Measurements from ENCODE around the gene PCDH9.

The PCDH9 gene

DNA sequence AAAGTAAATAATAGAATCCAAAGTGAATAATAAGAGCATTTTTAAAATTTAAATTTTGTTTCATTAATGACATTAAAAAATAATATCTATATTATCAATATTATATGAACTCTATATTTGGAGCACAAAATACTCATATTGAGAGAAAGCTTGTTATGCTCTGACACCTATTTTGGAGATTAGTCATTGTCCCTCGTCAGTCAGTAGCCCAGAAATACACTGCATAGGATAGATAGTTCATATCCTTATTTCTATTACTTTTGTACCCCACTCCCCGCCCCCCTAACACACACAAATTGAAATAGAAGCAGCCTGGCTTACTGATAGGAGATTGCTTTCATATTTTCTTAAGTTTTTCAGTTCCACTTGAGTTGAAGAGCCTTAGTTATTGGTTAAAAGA, 652.8 kb downstream of the PCDH9 start:
- no peaks in the 10 kb centered on the region for H3K36me3 Mint-ChIP-seq (ENCODE audit: low read depth)
- H3K27me3 Mint-ChIP-seq, result no peaks in the 10 kb centered on the region
- no peak overlapping the region for H3K27ac Mint-ChIP-seq
- peaks cover 14% of the 10 kb centered on the region for H3K9me3 Mint-ChIP-seq
- H3K4me1 Mint-ChIP-seq (ENCODE audit: low read depth), result no peaks in the 10 kb centered on the region
- H3K4me3 Mint-ChIP-seq, result no peak overlapping the region
- intact Hi-C loops (cut with micrococcal nuclease), result no loop called here

DNA sequence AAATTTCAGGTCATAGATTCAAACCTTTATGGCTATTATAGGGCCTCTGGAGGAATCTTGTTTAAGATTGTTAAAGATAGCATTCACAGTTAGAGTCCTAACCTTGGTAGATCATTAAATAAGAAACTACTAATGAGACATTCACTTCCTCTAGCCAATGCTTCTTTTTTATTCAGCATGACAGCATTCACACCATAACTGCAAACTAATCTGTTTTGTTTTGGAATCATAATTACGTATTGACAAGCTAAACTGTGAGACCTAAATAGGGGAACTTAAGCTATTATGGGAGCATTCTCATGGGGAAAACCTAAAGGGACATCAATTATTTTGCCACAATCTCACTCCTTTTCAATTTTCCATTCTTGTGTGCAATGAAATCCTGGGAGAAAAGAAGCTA, 653.8 kb downstream of the PCDH9 start:
- H3K36me3 Mint-ChIP-seq (ENCODE audit: low read depth), result no peaks in the 10 kb centered on the region
- H3K4me1 Mint-ChIP-seq (ENCODE audit: low read depth), result no peaks in the 10 kb centered on the region
- no peak overlapping the region for H3K27ac Mint-ChIP-seq
- intact Hi-C loops (cut with micrococcal nuclease), result no loop called here
- H3K9me3 Mint-ChIP-seq, result peaks cover 14% of the 10 kb centered on the region
- no peak overlapping the region for H3K4me3 Mint-ChIP-seq
- H3K27me3 Mint-ChIP-seq, result no peaks in the 10 kb centered on the region

DNA sequence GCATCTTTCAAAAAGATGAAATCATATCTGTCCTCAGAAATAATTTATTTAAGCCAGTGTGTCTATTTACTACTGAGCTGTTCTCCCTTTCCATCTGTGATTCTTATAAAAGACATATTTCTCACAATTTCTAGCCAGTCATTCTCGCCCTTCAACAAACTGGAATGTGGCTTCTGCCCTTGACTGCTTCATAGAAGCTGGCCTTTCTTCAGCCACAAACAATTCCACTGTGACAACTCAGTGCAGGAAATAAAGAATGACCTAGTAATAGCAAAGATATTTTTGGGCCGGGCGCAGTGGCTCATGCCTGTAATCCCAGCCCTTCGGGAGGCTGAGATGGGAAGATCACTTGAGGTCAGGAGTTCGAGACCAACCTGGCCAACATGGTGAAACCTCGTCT, 655.5 kb downstream of the PCDH9 start:
- Mint-ChIP-seq H3K4me1 (ENCODE audit: low read depth) (no peaks in the 10 kb centered on the region), H3K4me3 (no peak overlapping the region), H3K36me3 (ENCODE audit: low read depth) (no peaks in the 10 kb centered on the region), H3K27me3 (no peaks in the 10 kb centered on the region), H3K27ac (no peak overlapping the region), H3K9me3 (peaks cover 14% of the 10 kb centered on the region)
- intact Hi-C loops (cut with micrococcal nuclease), result no loop called here

DNA sequence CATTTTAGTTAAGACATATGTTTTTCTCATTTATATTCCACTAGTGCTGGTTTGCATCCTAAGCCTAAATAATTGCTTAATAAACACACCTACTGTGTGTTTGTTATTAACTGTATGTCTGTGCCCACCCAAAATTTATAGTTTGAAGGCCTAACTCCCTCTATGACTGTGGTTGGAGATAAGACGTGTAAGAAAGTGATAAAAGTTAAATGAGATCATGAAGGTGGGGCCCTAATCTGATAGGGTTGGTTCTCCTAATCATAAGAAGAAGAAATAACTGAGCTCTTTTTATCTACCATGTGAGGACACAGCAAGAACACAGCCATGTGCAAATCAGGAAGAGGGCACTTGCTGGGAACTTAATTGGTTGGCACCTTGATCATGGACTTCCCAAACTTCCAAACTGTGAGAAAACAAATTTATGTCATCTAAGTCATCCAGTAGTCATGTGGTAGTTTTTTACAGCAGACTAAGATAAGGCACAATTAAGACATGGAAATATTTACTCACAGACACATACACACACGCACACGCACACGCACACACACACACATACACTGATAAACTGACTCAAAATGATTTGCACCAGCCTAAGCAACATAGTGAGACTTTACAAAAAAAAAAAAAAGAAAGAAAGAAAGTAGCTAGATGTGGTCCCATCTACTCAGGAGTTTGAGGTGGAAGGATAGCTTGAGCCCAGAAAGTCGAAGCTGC, 662.1 kb downstream of the PCDH9 start:
- peaks cover 10% of the 10 kb centered on the region for H3K9me3 Mint-ChIP-seq
- H3K36me3 Mint-ChIP-seq (ENCODE audit: low read depth), result no peaks in the 10 kb centered on the region
- no peak overlapping the region for H3K4me3 Mint-ChIP-seq
- H3K27ac Mint-ChIP-seq, result no peak overlapping the region
- H3K27me3 Mint-ChIP-seq, result no peaks in the 10 kb centered on the region
- intact Hi-C loops (cut with micrococcal nuclease), result no loop called here
- no peaks in the 10 kb centered on the region for H3K4me1 Mint-ChIP-seq (ENCODE audit: low read depth)

GRCh38 chr13:66565279-66565678, 664.9 kb downstream of the PCDH9 start:
- Mint-ChIP-seq H3K27ac (no peak overlapping the region), H3K36me3 (ENCODE audit: low read depth) (no peaks in the 10 kb centered on the region)
- intact Hi-C loops (cut with micrococcal nuclease), result no loop called here

GRCh38 chr13:66563076-66563475, 667.1 kb downstream of the PCDH9 start:
- intact Hi-C loops (cut with micrococcal nuclease), result no loop called here
- Mint-ChIP-seq H3K27ac (no peak overlapping the region), H3K9me3 (peaks cover 21% of the 10 kb centered on the region), H3K36me3 (ENCODE audit: low read depth) (no peaks in the 10 kb centered on the region), H3K4me1 (ENCODE audit: low read depth) (peaks cover 9% of the 10 kb centered on the region), H3K27me3 (no peaks in the 10 kb centered on the region), H3K4me3 (no peak overlapping the region)

More at GRCh38 chr13:66565279-66565678, 664.9 kb downstream of the PCDH9 start:
- Mint-ChIP-seq H3K9me3 (peaks cover 21% of the 10 kb centered on the region), H3K4me3 (no peak overlapping the region), H3K27me3 (no peaks in the 10 kb centered on the region), H3K4me1 (ENCODE audit: low read depth) (no peaks in the 10 kb centered on the region)

DNA sequence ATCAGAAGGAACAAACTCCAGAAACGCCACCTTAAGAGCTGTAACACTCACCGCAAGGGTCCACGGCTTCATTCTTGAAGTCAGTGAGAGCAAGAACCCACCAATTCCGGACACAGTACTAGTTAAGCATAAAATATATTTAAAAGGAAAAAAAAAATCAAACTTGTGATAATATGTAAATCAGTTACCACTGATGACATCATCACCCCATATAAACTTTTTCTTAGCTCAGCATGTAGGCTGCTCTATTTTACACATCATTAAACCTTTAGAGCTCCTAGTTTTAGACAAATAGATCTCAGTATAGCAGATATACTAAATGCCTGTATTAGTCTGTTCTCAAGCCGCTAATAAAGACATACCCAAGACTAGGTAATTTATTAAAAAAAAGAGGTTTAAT, 668.1 kb downstream of the PCDH9 start:
- Mint-ChIP-seq H3K4me1 (ENCODE audit: low read depth) (peaks cover 17% of the 10 kb centered on the region), H3K36me3 (ENCODE audit: low read depth) (no peaks in the 10 kb centered on the region), H3K27ac (no peak overlapping the region), H3K27me3 (no peaks in the 10 kb centered on the region), H3K4me3 (no peak overlapping the region), H3K9me3 (peaks cover 21% of the 10 kb centered on the region)
- intact Hi-C loops (cut with micrococcal nuclease), result no loop called here

- Mint-ChIP-seq H3K4me1 (ENCODE audit: low read depth) (peaks cover 17% of the 10 kb centered on the region), H3K27ac (no peak overlapping the region), H3K27me3 (no peaks in the 10 kb centered on the region), H3K36me3 (ENCODE audit: low read depth) (no peaks in the 10 kb centered on the region), H3K9me3 (peaks cover 21% of the 10 kb centered on the region), H3K4me3 (no peak overlapping the region)
- intact Hi-C loops (cut with micrococcal nuclease), result no loop called here
These were observed 669.1 kb downstream of the PCDH9 start for GRCh38 chr13:66560991-66561390.

GRCh38 chr13:66560189-66560588, 669.9 kb downstream of the PCDH9 start:
- intact Hi-C loops (cut with micrococcal nuclease), result no loop called here
- H3K4me3 Mint-ChIP-seq, result no peak overlapping the region
- H3K27ac Mint-ChIP-seq, result no peak overlapping the region
- H3K4me1 Mint-ChIP-seq (ENCODE audit: low read depth), result peaks cover 17% of the 10 kb centered on the region
- no peaks in the 10 kb centered on the region for H3K36me3 Mint-ChIP-seq (ENCODE audit: low read depth)
- H3K27me3 Mint-ChIP-seq, result no peaks in the 10 kb centered on the region
- peaks cover 21% of the 10 kb centered on the region for H3K9me3 Mint-ChIP-seq

DNA sequence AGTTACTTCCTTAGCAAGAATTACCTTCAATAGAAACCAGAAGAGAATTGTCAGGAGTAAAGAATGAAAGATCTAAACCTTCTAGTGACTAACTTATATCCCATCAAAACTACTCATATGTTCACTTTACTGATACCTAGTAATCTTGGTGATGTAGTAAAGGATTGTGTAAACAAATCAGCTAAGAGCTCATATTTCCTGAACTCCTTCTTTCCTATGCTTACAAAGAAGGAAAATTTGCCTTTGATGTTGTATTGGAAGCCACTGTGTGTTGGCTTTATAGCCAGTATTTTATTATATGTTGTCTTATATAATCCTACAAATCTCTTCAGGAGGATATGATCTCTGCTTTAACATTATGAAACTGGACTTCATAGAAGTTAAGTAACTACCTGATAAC, 671.0 kb downstream of the PCDH9 start:
- no peak overlapping the region for H3K27ac Mint-ChIP-seq
- no peak overlapping the region for H3K4me3 Mint-ChIP-seq
- intact Hi-C loops (cut with micrococcal nuclease), result no loop called here
- peaks cover 21% of the 10 kb centered on the region for H3K9me3 Mint-ChIP-seq
- peaks cover 17% of the 10 kb centered on the region for H3K4me1 Mint-ChIP-seq (ENCODE audit: low read depth)
- no peaks in the 10 kb centered on the region for H3K36me3 Mint-ChIP-seq (ENCODE audit: low read depth)
- no peaks in the 10 kb centered on the region for H3K27me3 Mint-ChIP-seq

GRCh38 chr13:66558506-66558905, 671.6 kb downstream of the PCDH9 start:
- no peak overlapping the region for H3K27ac Mint-ChIP-seq
- H3K27me3 Mint-ChIP-seq, result no peaks in the 10 kb centered on the region
- intact Hi-C loops (cut with micrococcal nuclease), result no loop called here
- no peaks in the 10 kb centered on the region for H3K36me3 Mint-ChIP-seq (ENCODE audit: low read depth)
- H3K9me3 Mint-ChIP-seq, result peaks cover 17% of the 10 kb centered on the region
- H3K4me3 Mint-ChIP-seq, result no peak overlapping the region
- H3K4me1 Mint-ChIP-seq (ENCODE audit: low read depth), result peaks cover 17% of the 10 kb centered on the region

DNA sequence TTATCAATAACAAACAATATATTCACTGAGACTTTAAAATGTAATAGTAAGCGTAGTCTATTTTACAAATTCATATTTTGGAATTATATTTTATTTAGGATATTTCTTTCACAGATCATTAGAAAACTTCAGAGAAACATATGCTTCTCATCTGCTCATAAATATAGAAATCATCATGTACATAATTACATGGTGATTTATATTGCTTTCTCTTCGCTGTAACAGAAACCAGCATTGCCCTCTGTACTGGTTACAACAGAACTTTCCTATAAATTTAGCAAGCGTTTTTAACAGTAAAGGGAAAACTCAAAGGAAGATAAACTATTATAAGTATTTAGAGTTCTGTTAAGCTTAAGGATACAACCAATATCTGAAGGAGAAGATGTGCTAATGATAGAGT, 672.8 kb downstream of the PCDH9 start:
- intact Hi-C loops (cut with micrococcal nuclease), result no loop called here

DNA sequence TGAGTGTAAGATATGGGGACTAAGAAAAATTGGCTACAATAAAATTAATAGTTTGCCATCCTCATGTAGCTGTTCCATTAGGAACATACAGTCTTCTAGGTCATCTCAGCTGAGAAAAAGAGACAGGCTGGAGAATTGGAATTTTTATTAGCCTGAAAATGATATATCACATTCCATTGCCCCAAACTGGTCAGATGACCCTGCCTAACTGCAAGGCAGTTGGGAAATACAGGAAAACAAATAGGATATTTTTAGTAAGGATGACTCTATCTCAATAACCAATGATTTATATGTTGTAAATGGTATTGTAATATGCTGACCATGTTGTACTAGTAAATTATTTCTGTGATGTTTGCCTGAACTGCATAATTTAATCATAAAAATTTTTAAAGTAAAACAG, 673.8 kb downstream of the PCDH9 start:
- Mint-ChIP-seq H3K27ac (no peak overlapping the region), H3K27me3 (no peaks in the 10 kb centered on the region), H3K9me3 (peaks cover 12% of the 10 kb centered on the region), H3K36me3 (ENCODE audit: low read depth) (no peaks in the 10 kb centered on the region), H3K4me3 (no peak overlapping the region), H3K4me1 (ENCODE audit: low read depth) (peaks cover 17% of the 10 kb centered on the region)
- intact Hi-C loops (cut with micrococcal nuclease), result no loop called here

More for the DNA sequence above, 672.8 kb downstream of the PCDH9 start:
- H3K27ac Mint-ChIP-seq, result no peak overlapping the region
- H3K9me3 Mint-ChIP-seq, result peaks cover 12% of the 10 kb centered on the region
- H3K4me3 Mint-ChIP-seq, result no peak overlapping the region
- H3K36me3 Mint-ChIP-seq (ENCODE audit: low read depth), result no peaks in the 10 kb centered on the region
- no peaks in the 10 kb centered on the region for H3K27me3 Mint-ChIP-seq
- peaks cover 17% of the 10 kb centered on the region for H3K4me1 Mint-ChIP-seq (ENCODE audit: low read depth)

DNA sequence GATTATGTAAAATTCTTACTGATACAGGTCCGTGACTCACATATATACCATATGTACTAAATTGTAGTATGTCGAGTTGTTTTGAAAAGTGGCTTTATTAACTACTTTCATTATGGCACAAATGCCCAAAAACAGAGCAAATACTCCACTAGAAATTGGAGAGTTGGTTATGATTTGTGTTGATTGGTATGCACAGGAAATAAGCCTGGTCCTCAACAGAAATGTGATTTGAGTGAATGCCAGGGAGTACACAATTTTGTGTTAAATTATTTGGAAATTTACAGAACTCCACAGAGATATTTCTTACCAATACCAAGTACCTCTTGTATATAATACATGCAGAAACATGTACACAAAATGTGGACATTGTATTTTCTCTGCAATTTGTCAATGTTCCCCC, 676.7 kb downstream of the PCDH9 start:
- intact Hi-C loops (cut with micrococcal nuclease), result no loop called here
- H3K4me3 Mint-ChIP-seq, result no peak overlapping the region
- peaks cover 12% of the 10 kb centered on the region for H3K9me3 Mint-ChIP-seq
- no peaks in the 10 kb centered on the region for H3K27me3 Mint-ChIP-seq
- H3K4me1 Mint-ChIP-seq (ENCODE audit: low read depth), result peaks cover 11% of the 10 kb centered on the region
- H3K36me3 Mint-ChIP-seq (ENCODE audit: low read depth), result no peaks in the 10 kb centered on the region
- H3K27ac Mint-ChIP-seq, result no peak overlapping the region

DNA sequence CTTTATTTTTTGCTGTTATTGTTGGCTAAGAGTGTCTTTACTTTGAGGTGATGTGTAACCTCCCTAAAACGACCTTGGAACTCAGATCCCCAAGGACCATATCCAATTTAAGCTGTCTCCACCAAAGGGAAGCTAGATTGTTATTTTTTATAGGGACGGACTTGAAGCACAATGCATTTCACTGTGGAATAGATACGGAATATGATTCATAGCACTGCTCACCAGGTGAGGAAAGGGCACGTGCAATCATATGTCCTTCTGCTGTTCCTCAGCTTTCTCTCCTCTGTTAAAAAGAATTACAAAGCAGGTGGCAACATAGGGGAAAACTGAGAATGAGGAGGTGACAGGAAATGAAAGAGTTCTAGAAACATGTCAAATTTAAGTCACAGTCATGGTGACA, 679.0 kb downstream of the PCDH9 start:
- Mint-ChIP-seq H3K4me1 (ENCODE audit: low read depth) (no peaks in the 10 kb centered on the region), H3K27me3 (no peaks in the 10 kb centered on the region), H3K4me3 (no peak overlapping the region), H3K9me3 (peaks cover 12% of the 10 kb centered on the region), H3K36me3 (ENCODE audit: low read depth) (no peaks in the 10 kb centered on the region), H3K27ac (no peak overlapping the region)
- intact Hi-C loops (cut with micrococcal nuclease), result no loop called here

All from dendritic cell treated with granulocyte-macrophage colony-stimulating factor and Interleukin-4, amounts not matched to agents 40 ng/mL and 50 ng/mL, for 4 days (primary cell).